HCT116 (cell line): ENCODE data around the gene TRAK1.

Source experiments
- CTCF ChIP-seq, 3 experiments: fragments of 200-600 bp in 1 of 3; sonication (generic) in 1 of 3; IDR thresholded peaks in 2 of 3; conservative IDR thresholded peaks in 1 of 3; 2 replicates each; pipeline ENCODE4 v1.5.1; 2012 to 2017; ENCODE audit warnings: low read depth in 2 of 3, low read length in 2 of 3, antibody characterized with exemption in 1 of 3, borderline replicate concordance in 1 of 3, control low read depth in 1 of 3, mild to moderate bottlenecking in 1 of 3, mixed read lengths in 1 of 3, mixed run types in 1 of 3, moderate library complexity in 1 of 3; ENCODE audit not compliant: insufficient read depth in 1 of 3
- POLR2A ChIP-seq: IDR thresholded peaks from 2 replicates; pipeline ENCODE4 v1.7.0; 2011; ENCODE audit warnings: borderline replicate concordance; ENCODE audit not compliant: insufficient read depth, insufficient read length; ENCODE audit errors: extremely low read depth

- TF ChIP-seq POLR2A: no peak
- no peak for TF ChIP-seq CTCF (IDR thresholded peaks at IDR 0.05 in 2 of 3, conservative IDR thresholded peaks at IDR 0.05 in 1 of 3; ENCODE audit: borderline replicate concordance in 1 of 3, insufficient read depth in 1 of 3, low read depth in 2 of 3, low read length in 2 of 3)
Observed at GRCh38 chr3:42070524-42070923, 20.6 kb upstream of the TRAK1 start.
